ENCODE measurements around the gene ANKMY1. TPM values are rescaled to one million over a fixed set of nuclear protein-coding genes. Genes with fewer than 3 reads are reported as not detected.

ANKMY1 gene
- polyA plus RNA-seq, 3 donors: 10.5 to 14.9 (median 11.4) TPM

DNA sequence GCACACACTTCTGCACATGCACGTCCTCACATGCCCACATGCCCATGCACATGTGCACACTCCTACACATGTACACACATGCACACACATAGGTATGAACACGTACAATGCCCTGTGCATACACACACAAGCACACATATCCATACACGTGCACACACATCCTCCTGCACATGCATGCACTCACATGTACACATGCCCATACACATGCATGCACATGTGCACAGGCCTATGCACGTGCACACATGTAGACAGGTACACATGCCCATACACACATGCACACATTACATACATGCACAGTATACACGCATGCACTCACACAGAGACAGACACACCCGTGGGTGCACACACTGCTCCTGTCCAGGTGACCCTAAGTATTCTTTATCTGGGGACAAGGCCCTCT, 88.0 kb downstream of the ANKMY1 start:
- no peak for DNase-seq (ENCODE audit: extremely low read depth in 1 of 11, low read depth in 9 of 11, low spot score in 4 of 11)

- no peak for DNase-seq (ENCODE audit: extremely low read depth in 1 of 11, low read depth in 9 of 11, low spot score in 4 of 11)
Observed at GRCh38 chr2:240469239-240469636, 88.5 kb downstream of the ANKMY1 start.

- DNase-seq (ENCODE audit: extremely low read depth in 1 of 11, low read depth in 9 of 11, low spot score in 4 of 11): no peak
Observed at GRCh38 chr2:240468303-240469238, 89.2 kb downstream of the ANKMY1 start.

GRCh38 chr2:240467659-240468302, 90.0 kb downstream of the ANKMY1 start:
- no peak for DNase-seq (ENCODE audit: extremely low read depth in 1 of 11, low read depth in 9 of 11, low spot score in 4 of 11)

DNA sequence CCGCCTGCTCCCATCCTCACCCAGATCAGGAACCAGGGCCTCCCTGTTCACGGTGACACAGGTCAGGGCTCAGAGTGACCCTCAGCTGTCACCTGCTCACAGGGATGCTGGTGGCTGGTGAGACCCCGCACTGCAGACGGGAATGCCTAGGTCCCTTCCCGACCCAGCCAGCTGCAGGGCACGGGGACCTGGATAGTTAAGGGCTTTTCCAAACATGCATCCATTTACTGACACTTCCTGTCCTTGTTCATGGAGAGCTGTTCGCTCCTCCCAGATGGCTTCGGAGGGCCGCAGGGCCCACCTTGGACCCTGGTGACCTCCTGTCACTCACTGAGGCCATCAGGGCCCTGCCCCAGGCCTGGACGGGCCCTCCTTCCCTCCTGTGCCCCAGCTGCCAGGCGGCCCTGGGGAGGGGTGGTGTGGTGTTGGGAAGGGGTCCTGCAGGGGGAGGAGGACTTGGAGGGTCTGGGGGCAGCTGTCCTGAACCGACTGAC, 90.6 kb downstream of the ANKMY1 start:
- DNase-seq (ENCODE audit: extremely low read depth in 1 of 11, low read depth in 9 of 11, low spot score in 4 of 11): no peak

- DNase-seq (ENCODE audit: extremely low read depth in 1 of 11, low read depth in 9 of 11, low spot score in 4 of 11): no peak
Observed at GRCh38 chr2:240466579-240467148, 91.1 kb downstream of the ANKMY1 start.

- no peak for DNase-seq (ENCODE audit: extremely low read depth in 1 of 11, low read depth in 9 of 11, low spot score in 4 of 11)
Observed at GRCh38 chr2:240465765-240466578, 91.8 kb downstream of the ANKMY1 start.

- no peak for DNase-seq (ENCODE audit: extremely low read depth in 1 of 11, low read depth in 9 of 11, low spot score in 4 of 11)
Observed at GRCh38 chr2:240465268-240465764, 92.5 kb downstream of the ANKMY1 start.

GRCh38 chr2:240464514-240465241, 93.1 kb downstream of the ANKMY1 start:
- no peak for DNase-seq (ENCODE audit: extremely low read depth in 1 of 11, low read depth in 9 of 11, low spot score in 4 of 11)

GRCh38 chr2:240463866-240464481, 93.8 kb downstream of the ANKMY1 start:
- DNase-seq (ENCODE audit: extremely low read depth in 1 of 11, low read depth in 9 of 11, low spot score in 4 of 11): no peak

- no peak for DNase-seq (ENCODE audit: extremely low read depth in 1 of 11, low read depth in 9 of 11, low spot score in 4 of 11)
Observed at GRCh38 chr2:240463274-240463865, 94.4 kb downstream of the ANKMY1 start.

DNA sequence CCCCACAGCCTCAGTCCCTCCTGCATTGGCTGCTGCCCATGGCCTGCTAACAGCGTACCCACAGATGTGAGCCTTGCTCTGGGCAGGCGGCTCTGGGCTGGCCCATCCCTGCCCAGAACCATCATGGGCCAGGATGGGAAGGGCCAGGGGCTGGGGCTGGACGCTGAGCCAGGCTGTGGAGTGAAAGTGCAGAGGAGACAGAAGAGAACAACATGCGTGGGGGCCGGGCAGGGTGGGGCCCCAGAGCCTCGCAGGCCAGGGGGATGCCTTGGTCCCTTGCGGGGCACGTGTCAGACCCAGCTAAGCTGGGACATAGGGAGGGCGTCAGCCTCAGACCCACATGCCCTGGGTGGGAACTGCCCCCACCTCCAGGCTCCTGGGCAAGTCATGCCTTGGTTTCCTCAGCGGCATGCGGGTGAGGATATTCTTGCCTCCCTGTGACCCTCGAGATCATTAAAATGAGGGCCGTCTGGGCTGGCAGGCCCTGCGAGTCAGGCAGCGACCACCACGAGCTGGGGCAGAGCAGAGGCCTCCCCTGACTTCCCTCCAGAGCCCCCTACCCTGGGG, 95.0 kb downstream of the ANKMY1 start:
- DNase-seq (ENCODE audit: extremely low read depth in 1 of 11, low read depth in 9 of 11, low spot score in 4 of 11): no peak

- no peak for DNase-seq (ENCODE audit: extremely low read depth in 1 of 11, low read depth in 9 of 11, low spot score in 4 of 11)
Observed at GRCh38 chr2:240462073-240462706, 95.6 kb downstream of the ANKMY1 start.

DNA sequence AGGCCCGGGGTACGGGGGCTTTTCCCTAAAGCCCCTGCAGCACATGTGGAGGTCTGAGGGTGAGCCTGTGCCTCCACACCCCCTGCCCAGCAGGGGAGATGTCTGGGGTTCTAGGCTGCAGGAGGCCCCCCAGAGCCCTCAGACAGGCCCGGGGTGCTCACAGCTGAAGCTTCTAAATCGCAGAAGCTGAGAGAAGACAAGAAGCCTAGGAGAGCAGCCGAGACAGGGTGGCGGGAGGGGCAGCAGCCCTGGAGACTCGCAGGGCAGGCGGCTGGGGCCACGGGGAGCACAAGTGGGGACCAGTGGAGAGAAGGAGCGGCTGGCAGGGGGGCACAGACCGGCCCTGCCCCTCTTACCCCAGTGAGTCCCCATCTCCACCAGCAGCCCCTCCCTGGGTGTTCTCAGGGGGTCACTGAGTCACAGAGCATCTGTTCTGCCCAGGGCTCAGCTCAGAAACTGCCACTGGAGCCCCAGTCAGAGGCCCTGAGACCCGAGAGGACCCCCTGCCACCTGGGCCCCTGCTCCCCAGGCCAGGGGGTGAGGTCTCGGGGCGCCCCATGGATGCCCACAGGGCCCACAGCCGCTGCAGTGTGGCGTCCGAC, 96.2 kb downstream of the ANKMY1 start:
- no peak for DNase-seq (ENCODE audit: extremely low read depth in 1 of 11, low read depth in 9 of 11, low spot score in 4 of 11)

DNA sequence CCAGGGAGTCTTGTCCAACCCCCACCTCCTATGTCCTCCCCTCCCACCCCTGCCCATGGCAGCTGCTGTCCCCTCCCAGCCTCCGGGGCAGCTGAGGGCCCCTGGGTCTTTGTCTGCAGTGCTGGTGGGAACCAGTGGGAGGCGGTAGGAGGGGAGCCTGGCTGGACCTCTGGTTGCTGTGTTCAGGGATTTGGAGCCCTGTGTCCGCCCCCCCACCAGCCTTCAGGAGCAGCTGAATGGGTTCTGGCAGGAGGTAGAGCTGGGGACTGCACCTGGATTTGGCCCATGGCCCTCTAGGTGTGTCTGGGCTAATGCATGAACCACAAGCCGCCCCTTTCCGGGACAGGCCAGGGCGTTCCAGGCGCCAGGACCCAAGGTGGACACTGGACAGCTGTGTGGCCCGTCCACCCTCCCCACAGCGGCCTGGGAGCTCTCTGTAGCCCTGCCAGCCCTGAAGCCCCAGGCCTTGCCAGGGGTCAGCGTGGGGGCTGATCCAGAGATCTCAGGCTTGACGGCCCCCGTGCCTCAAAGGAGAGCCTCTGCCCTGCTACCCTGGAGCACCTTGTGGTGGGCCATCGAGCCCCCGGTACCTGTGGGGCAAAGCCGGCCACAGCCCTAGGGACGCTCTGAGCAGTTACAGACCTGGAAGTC, 96.9 kb downstream of the ANKMY1 start:
- no peak for DNase-seq (ENCODE audit: extremely low read depth in 1 of 11, low read depth in 9 of 11, low spot score in 4 of 11)

GRCh38 chr2:240460253-240460711, 97.5 kb downstream of the ANKMY1 start:
- no peak for DNase-seq (ENCODE audit: extremely low read depth in 1 of 11, low read depth in 9 of 11, low spot score in 4 of 11)
